SK-N-DZ (cell line): ENCODE data around the gene ESRRB.
A peak's percentile ranks its signal among the peaks of the same experiment; 100 is the strongest.

Experiments used
- DNase-seq: peaks from one replicate; pipeline ENCODE4 v3.0.0-alpha.2; 2015; ENCODE audit warnings: low spot score

ESRRB gene

GRCh38 chr14:76450476-76450875 lies 74.5 kb downstream of the ESRRB start:
- no peak for DNase-seq

- DNase-seq = peak; percentile 63
Observed at GRCh38 chr14:76456200-76456599, 80.3 kb downstream of the ESRRB start.

- DNase-seq = no peak
Observed at GRCh38 chr14:76456891-76457586, 81.1 kb downstream of the ESRRB start.

- DNase-seq = no peak
Observed at GRCh38 chr14:76457841-76458240, 81.9 kb downstream of the ESRRB start.

- DNase-seq = no peak
Observed at GRCh38 chr14:76461886-76462285, 85.9 kb downstream of the ESRRB start.

- DNase-seq = no peak
Observed at GRCh38 chr14:76462330-76462729, 86.4 kb downstream of the ESRRB start.

- no peak for DNase-seq
Observed at GRCh38 chr14:76463105-76463504, 87.2 kb downstream of the ESRRB start.

GRCh38 chr14:76464856-76465255 lies 88.9 kb downstream of the ESRRB start:
- DNase-seq = no peak

- no peak for DNase-seq
Observed at GRCh38 chr14:76465664-76466063, 89.7 kb downstream of the ESRRB start.

- peak; percentile 69 for DNase-seq
Observed at GRCh38 chr14:76467711-76468155, 91.8 kb downstream of the ESRRB start.

- DNase-seq = no peak
Observed at GRCh38 chr14:76472199-76472723, 96.3 kb downstream of the ESRRB start.

GRCh38 chr14:76473481-76474263 lies 97.7 kb downstream of the ESRRB start:
- peak; percentile 51 for DNase-seq

- no peak for DNase-seq
Observed at GRCh38 chr14:76480426-76480825, 104.5 kb downstream of the ESRRB start.

GRCh38 chr14:76484355-76484754 lies 108.4 kb downstream of the ESRRB start:
- no peak for DNase-seq

- peak; percentile 98 for DNase-seq
Observed at GRCh38 chr14:76486251-76486743, 110.4 kb downstream of the ESRRB start.

- no peak for DNase-seq
Observed at GRCh38 chr14:76488551-76488950, 112.6 kb downstream of the ESRRB start.

- no peak for DNase-seq
Observed at GRCh38 chr14:76489667-76490066, 113.7 kb downstream of the ESRRB start.

- DNase-seq = no peak
Observed at GRCh38 chr14:76490111-76490510, 114.2 kb downstream of the ESRRB start.

GRCh38 chr14:76490735-76491134 lies 114.8 kb downstream of the ESRRB start:
- DNase-seq = no peak

- no peak for DNase-seq
Observed at GRCh38 chr14:76491172-76491930, 115.4 kb downstream of the ESRRB start.

GRCh38 chr14:76495983-76496382 lies 120.0 kb downstream of the ESRRB start:
- DNase-seq = no peak

- DNase-seq = no peak
Observed at GRCh38 chr14:76496595-76496994, 120.7 kb downstream of the ESRRB start.
